DND-41 (cell line): ENCODE results near the gene M6PR.
A peak's percentile ranks its signal among the peaks of the same experiment; 100 is the strongest.

Experiments used
- ATAC-seq: fragments of 200-7000 bp; cut with Tn5 transposase; 3 replicates; pipeline ENCODE4 v1.9.1; 2021; ENCODE audit warnings: low read depth; ENCODE audit not compliant: insufficient read depth
- DNase-seq: peaks from one replicate; pipeline ENCODE4 v3.0.0-alpha.2; 2020
- H2AFZ ChIP-seq: 2 replicates; pipeline ENCODE4 v1.6.0; 2012; ENCODE audit warnings: low read depth, low read length
- H3K27ac ChIP-seq: 2 replicates; pipeline ENCODE4 v1.5.1; 2012; ENCODE audit warnings: low read length, inconsistent platforms
- H3K27me3 ChIP-seq: fragments of 200-600 bp; sonication (generic); 2 replicates; pipeline ENCODE4 v1.6.0; 2012; ENCODE audit warnings: low read length, mild to moderate bottlenecking, inconsistent platforms; ENCODE audit not compliant: insufficient read depth, poor library complexity
- H3K36me3 ChIP-seq: 2 replicates; pipeline ENCODE4 v1.5.1; 2012; ENCODE audit warnings: low read length, inconsistent platforms; ENCODE audit not compliant: insufficient read depth
- H3K4me1 ChIP-seq: 2 replicates; pipeline ENCODE4 v1.5.1; 2012; ENCODE audit warnings: mild to moderate bottlenecking, low read length; ENCODE audit not compliant: insufficient read depth
- H3K4me2 ChIP-seq: 2 replicates; pipeline ENCODE4 v1.6.0; 2012; ENCODE audit warnings: mild to moderate bottlenecking, moderate library complexity, low read length, inconsistent platforms; ENCODE audit not compliant: insufficient read depth
- H3K4me3 ChIP-seq, 2 experiments: fragments of 200-600 bp in 1 of 2; shearing (Covaris generic) in 1 of 2; 2 replicates each; pipeline ENCODE4 v1.5.1; 2012 to 2016; ENCODE audit warnings: inconsistent platforms in 2 of 2, low read length in 2 of 2, mild to moderate bottlenecking in 2 of 2, low read depth in 1 of 2, moderate library complexity in 1 of 2
- H3K79me2 ChIP-seq: 2 replicates; pipeline ENCODE4 v1.6.0; 2012; ENCODE audit warnings: low read length, inconsistent platforms; ENCODE audit not compliant: insufficient read depth
- H3K9ac ChIP-seq: 2 replicates; pipeline ENCODE4 v1.6.0; 2012; ENCODE audit warnings: low read depth, mild to moderate bottlenecking, inconsistent platforms, low read length, moderate library complexity
- H3K9me3 ChIP-seq: 2 replicates; pipeline ENCODE4 v1.5.1; 2012; ENCODE audit warnings: low read length, moderate library complexity, mild to moderate bottlenecking, inconsistent platforms; ENCODE audit not compliant: insufficient read depth, severe bottlenecking
- H4K20me1 ChIP-seq: 2 replicates; pipeline ENCODE4 v1.6.0; 2012; ENCODE audit warnings: low read length; ENCODE audit not compliant: insufficient read depth
- CTCF ChIP-seq: IDR thresholded peaks from 2 replicates; pipeline ENCODE4 v1.5.1; 2012; ENCODE audit warnings: borderline replicate concordance, low read length, moderate library complexity, mild to moderate bottlenecking; ENCODE audit not compliant: poor library complexity, severe bottlenecking; ENCODE audit errors: extremely low read depth
- EZH2 ChIP-seq: IDR thresholded peaks from 3 replicates; pipeline ENCODE4 v1.6.1; 2012; ENCODE audit warnings: borderline replicate concordance, low read depth, mild to moderate bottlenecking, moderate library complexity, low read length, inconsistent platforms; ENCODE audit not compliant: severe bottlenecking

The M6PR gene

DNA sequence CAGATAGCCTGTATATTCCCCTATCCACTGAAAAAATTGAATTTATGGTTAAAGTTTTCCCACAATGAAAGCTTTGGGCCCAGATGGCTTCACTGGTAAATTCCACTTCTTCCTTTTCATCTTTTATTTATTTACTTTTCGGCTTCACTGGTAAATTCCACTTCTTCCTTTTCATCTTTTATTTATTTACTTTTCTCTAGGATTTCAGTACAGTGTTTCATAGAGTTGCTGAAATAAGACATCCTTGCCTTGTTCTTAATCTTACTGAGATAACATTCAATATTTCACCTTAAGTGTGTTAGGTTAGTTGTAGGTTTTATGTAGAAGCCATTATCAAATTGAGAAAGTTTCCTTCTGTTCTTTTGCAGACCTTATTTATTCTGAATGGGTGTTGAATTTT lies 21.0 kb upstream of the M6PR start:
- TF ChIP-seq EZH2, result no peak
- no peak for TF ChIP-seq CTCF
- Histone ChIP-seq H3K79me2 (no peaks in the 10 kb centered on the region), H3K27me3 (no peaks in the 10 kb centered on the region), H3K36me3 (no peaks in the 10 kb centered on the region), H2AFZ (no peak overlapping the region), H4K20me1 (no peaks in the 10 kb centered on the region), H3K4me2 (no peak overlapping the region), H3K4me1 (no peaks in the 10 kb centered on the region), H3K9ac (no peak overlapping the region), H3K27ac (no peak overlapping the region), H3K9me3 (peaks cover 17% of the 10 kb centered on the region), H3K4me3 (no peak overlapping the region)
- no peak for DNase-seq
- ATAC-seq, result no peak

GRCh38 chr12:8969861-8970411 lies 20.5 kb upstream of the M6PR start:
- H3K27ac ChIP-seq, result no peak overlapping the region
- no peak for TF ChIP-seq CTCF
- no peak for TF ChIP-seq EZH2
- H3K36me3 ChIP-seq, result no peaks in the 10 kb centered on the region

DNA sequence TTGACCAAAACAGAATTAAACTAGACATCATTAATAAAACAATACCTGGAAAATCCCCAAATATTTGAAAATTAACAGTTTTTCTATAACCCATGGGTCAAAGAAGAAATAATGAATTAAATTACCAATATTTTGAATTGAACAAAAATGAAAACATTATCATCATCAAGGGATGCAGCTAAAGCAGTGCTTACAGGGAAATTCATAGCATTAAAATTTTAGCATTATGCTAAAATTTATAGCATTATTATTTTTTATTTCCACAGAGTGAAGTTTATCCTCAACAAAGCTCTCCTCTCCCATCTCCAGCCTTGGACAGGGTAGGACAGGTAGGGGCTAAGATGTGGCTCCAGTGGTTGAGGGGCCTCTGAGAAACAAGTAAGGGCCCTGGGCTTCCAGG lies 19.3 kb upstream of the M6PR start:
- peaks cover 17% of the 10 kb centered on the region for H3K9me3 ChIP-seq
- no peak overlapping the region for H3K27ac ChIP-seq
- H4K20me1 ChIP-seq, result no peaks in the 10 kb centered on the region
- no peak overlapping the region for H3K4me2 ChIP-seq
- no peak for TF ChIP-seq CTCF
- no peak for TF ChIP-seq EZH2
- no peak overlapping the region for H2AFZ ChIP-seq
- H3K27me3 ChIP-seq, result no peaks in the 10 kb centered on the region
- H3K36me3 ChIP-seq, result no peaks in the 10 kb centered on the region
- DNase-seq (no peak), ATAC-seq (no peak)
- H3K4me1 ChIP-seq, result no peaks in the 10 kb centered on the region
- no peak overlapping the region for H3K9ac ChIP-seq
- no peaks in the 10 kb centered on the region for H3K79me2 ChIP-seq
- no peak overlapping the region for H3K4me3 ChIP-seq

More at GRCh38 chr12:8969861-8970411, 20.5 kb upstream of the M6PR start:
- no peaks in the 10 kb centered on the region for H3K27me3 ChIP-seq
- no peak overlapping the region for H2AFZ ChIP-seq
- H3K9me3 ChIP-seq, result peaks cover 17% of the 10 kb centered on the region
- no peaks in the 10 kb centered on the region for H4K20me1 ChIP-seq
- no peak overlapping the region for H3K9ac ChIP-seq
- DNase-seq (no peak), ATAC-seq (no peak)
- H3K4me1 ChIP-seq, result no peaks in the 10 kb centered on the region
- H3K4me3 ChIP-seq, result no peak overlapping the region
- H3K4me2 ChIP-seq, result no peak overlapping the region
- H3K79me2 ChIP-seq, result no peaks in the 10 kb centered on the region

- Histone ChIP-seq H3K4me2 (no peak overlapping the region), H3K27me3 (no peaks in the 10 kb centered on the region), H4K20me1 (no peaks in the 10 kb centered on the region), H3K4me3 (no peak overlapping the region), H2AFZ (no peak overlapping the region), H3K79me2 (no peaks in the 10 kb centered on the region), H3K4me1 (no peaks in the 10 kb centered on the region), H3K27ac (no peak overlapping the region), H3K9ac (no peak overlapping the region), H3K36me3 (peaks cover 10% of the 10 kb centered on the region), H3K9me3 (peaks cover 8% of the 10 kb centered on the region)
- no peak for DNase-seq
- ATAC-seq, result peak; percentile 87
- TF ChIP-seq EZH2, result no peak
- no peak for TF ChIP-seq CTCF
Measured at GRCh38 chr12:8960176-8960575, 10.7 kb upstream of the M6PR start.
